LoVo (cell line): ENCODE measurements around the gene KCNQ2.

Experiments used
- DNase-seq: peaks from one replicate; pipeline ENCODE4 v3.0.0-alpha.2; 2016; ENCODE audit warnings: low spot score

Gene KCNQ2

GRCh38 chr20:63403403-63404105 lies 68.9 kb downstream of the KCNQ2 start:
- no peak for DNase-seq

- no peak for DNase-seq
Observed at GRCh38 chr20:63402860-63403220, 69.6 kb downstream of the KCNQ2 start.

- no peak for DNase-seq
Observed at GRCh38 chr20:63402181-63402859, 70.1 kb downstream of the KCNQ2 start.

- DNase-seq, result no peak
Observed at GRCh38 chr20:63401384-63402110, 70.9 kb downstream of the KCNQ2 start.

- no peak for DNase-seq
Observed at GRCh38 chr20:63400486-63401210, 71.8 kb downstream of the KCNQ2 start.

- no peak for DNase-seq
Observed at GRCh38 chr20:63399596-63400375, 72.7 kb downstream of the KCNQ2 start.

GRCh38 chr20:63398744-63399514 lies 73.5 kb downstream of the KCNQ2 start:
- no peak for DNase-seq

GRCh38 chr20:63397946-63398450 lies 74.5 kb downstream of the KCNQ2 start:
- DNase-seq, result no peak

- DNase-seq, result no peak
Observed at GRCh38 chr20:63397155-63397843, 75.2 kb downstream of the KCNQ2 start.

- DNase-seq, result no peak
Observed at GRCh38 chr20:63396300-63396699, 76.2 kb downstream of the KCNQ2 start.

- no peak for DNase-seq
Observed at GRCh38 chr20:63395723-63396122, 76.7 kb downstream of the KCNQ2 start.

GRCh38 chr20:63394920-63395455 lies 77.5 kb downstream of the KCNQ2 start:
- DNase-seq, result no peak

GRCh38 chr20:63394069-63394919 lies 78.2 kb downstream of the KCNQ2 start:
- no peak for DNase-seq

GRCh38 chr20:63393566-63393965 lies 78.9 kb downstream of the KCNQ2 start:
- no peak for DNase-seq

GRCh38 chr20:63392465-63393365 lies 79.7 kb downstream of the KCNQ2 start:
- DNase-seq, result no peak

GRCh38 chr20:63387917-63388316 lies 84.5 kb downstream of the KCNQ2 start:
- DNase-seq, result no peak

- DNase-seq, result no peak
Observed at GRCh38 chr20:63387393-63387792, 85.1 kb downstream of the KCNQ2 start.

GRCh38 chr20:63386491-63386890 lies 86.0 kb downstream of the KCNQ2 start:
- DNase-seq, result no peak
